CD14-positive monocyte (primary cell): ENCODE data around the gene GNAS-AS1. TPM values are rescaled to one million over a fixed set of nuclear protein-coding genes. Genes with fewer than 3 reads are reported as not detected.

Source experiments
- DNase-seq, 3 donors: peaks; one replicate each; pipeline ENCODE4 v3.0.0-alpha.2; 2011 to 2022
- H2AFZ ChIP-seq: 2 replicates; pipeline ENCODE4 v1.6.0; 2012; ENCODE audit warnings: mild to moderate bottlenecking, low read depth, low read length, inconsistent platforms; ENCODE audit not compliant: insufficient read depth, poor library complexity, severe bottlenecking
- H3K27ac ChIP-seq, 2 donors: 1 replicate in 1 of 2; 2 replicates in 1 of 2; pipeline ENCODE4 v1.5.1; 2012 to 2013; ENCODE audit warnings: low read length in 2 of 2, control low read depth in 1 of 2, inconsistent platforms in 1 of 2, low read depth in 1 of 2, mild to moderate bottlenecking in 1 of 2
- H3K27me3 ChIP-seq, 2 donors: one replicate each; pipeline versions ENCODE4 v1.6.0 to v1.6.1; 2011 to 2013; ENCODE audit warnings: low read length in 2 of 2; ENCODE audit not compliant: control insufficient read depth in 2 of 2, insufficient read depth in 2 of 2
- H3K36me3 ChIP-seq, 2 donors: replicated peaks in 1 of 2; 1 replicate in 1 of 2; 2 replicates in 1 of 2; pipeline versions ENCODE4 v1.5.1 to v1.6.1; 2012 to 2013; ENCODE audit warnings: low read length in 2 of 2, control low read depth in 1 of 2, inconsistent platforms in 1 of 2, mild to moderate bottlenecking in 1 of 2; ENCODE audit not compliant: insufficient read depth in 2 of 2, control insufficient read depth in 1 of 2
- H3K4me1 ChIP-seq, 2 donors: 1 replicate in 1 of 2; 2 replicates in 1 of 2; pipeline versions ENCODE4 v1.5.1 to v1.6.1; 2012 to 2013; ENCODE audit warnings: low read length in 2 of 2, control low read depth in 1 of 2, inconsistent platforms in 1 of 2, mild to moderate bottlenecking in 1 of 2, moderate library complexity in 1 of 2; ENCODE audit not compliant: insufficient read depth in 2 of 2, control insufficient read depth in 1 of 2
- H3K4me2 ChIP-seq: replicated peaks from 2 replicates; pipeline ENCODE3; 2012; ENCODE audit warnings: low read length, moderate library complexity, mild to moderate bottlenecking; ENCODE audit not compliant: poor library complexity, severe bottlenecking; ENCODE audit errors: extremely low read depth
- H3K4me3 ChIP-seq, 3 experiments: fragments of 200-600 bp in 1 of 3; sonication (generic) in 1 of 3; replicated peaks in 1 of 3; 1 replicate in 2 of 3; 2 replicates in 1 of 3; pipeline ENCODE4 v1.5.1; 2011 to 2013; ENCODE audit warnings: low read length in 3 of 3, mild to moderate bottlenecking in 3 of 3, control low read depth in 2 of 3, low read depth in 2 of 3, inconsistent platforms in 1 of 3, moderate library complexity in 1 of 3
- H3K79me2 ChIP-seq: 2 replicates; pipeline ENCODE4 v1.6.0; 2012; ENCODE audit warnings: mild to moderate bottlenecking, control low read depth, inconsistent platforms, low read length, moderate library complexity; ENCODE audit not compliant: insufficient read depth
- H3K9ac ChIP-seq: 2 replicates; pipeline ENCODE4 v1.6.0; 2017; ENCODE audit warnings: low read length, mild to moderate bottlenecking; ENCODE audit not compliant: insufficient read depth, poor library complexity, severe bottlenecking
- H3K9me3 ChIP-seq, 2 donors: replicated peaks in 1 of 2; 1 replicate in 1 of 2; 2 replicates in 1 of 2; pipeline versions ENCODE4 v1.5.1 to v1.6.1; 2012 to 2013; ENCODE audit warnings: low read length in 2 of 2, control low read depth in 1 of 2; ENCODE audit not compliant: control insufficient read depth in 1 of 2, insufficient read depth in 1 of 2
- H4K20me1 ChIP-seq: 2 replicates; pipeline ENCODE4 v1.6.0; 2012; ENCODE audit warnings: mild to moderate bottlenecking, low read length, control low read depth, moderate library complexity; ENCODE audit not compliant: insufficient read depth
- H3K27ac Mint-ChIP-seq, 7 donors: one replicate each; pipeline ENCODE4 v1.8.0; 2020; ENCODE audit warnings: mild to moderate bottlenecking in 7 of 7, mixed read lengths in 7 of 7, moderate library complexity in 6 of 7, inconsistent platforms in 2 of 7
- H3K27me3 Mint-ChIP-seq, 3 donors: one replicate each; pipeline ENCODE4 v1.8.0; 2021 to 2022; ENCODE audit warnings: low read depth in 3 of 3, mild to moderate bottlenecking in 3 of 3, mixed read lengths in 3 of 3, moderate library complexity in 3 of 3, inconsistent platforms in 1 of 3
- H3K36me3 Mint-ChIP-seq, 2 donors: one replicate each; pipeline ENCODE4 v1.8.0; 2020; ENCODE audit warnings: mixed read lengths in 2 of 2, inconsistent platforms in 1 of 2, mild to moderate bottlenecking in 1 of 2
- H3K4me1 Mint-ChIP-seq: one replicate; pipeline ENCODE4 v1.8.0; 2020; ENCODE audit warnings: mild to moderate bottlenecking, mixed read lengths
- H3K4me3 Mint-ChIP-seq, 2 donors: one replicate each; pipeline ENCODE4 v1.8.0; 2020; ENCODE audit warnings: mild to moderate bottlenecking in 2 of 2, mixed read lengths in 2 of 2, moderate library complexity in 1 of 2
- H3K9me3 Mint-ChIP-seq, 7 donors: one replicate each; pipeline ENCODE4 v1.8.0; 2020 to 2022; ENCODE audit warnings: mixed read lengths in 7 of 7, mild to moderate bottlenecking in 6 of 7, moderate library complexity in 6 of 7, inconsistent platforms in 2 of 7
- CTCF ChIP-seq: fragments of 200-600 bp; IDR thresholded peaks from one replicate; pipeline ENCODE4 v1.8.0; 2022; ENCODE audit warnings: antibody characterized with exemption, mild to moderate bottlenecking
- WGBS: methylation state at CpG from one replicate; pipeline ENCODE4 v1.1.5; 2013; ENCODE audit warnings: missing lambda C conversion rate; ENCODE audit not compliant: insufficient coverage; 5-methylcytosine and 5-hydroxymethylcytosine counted together
- intact Hi-C, 2 donors: fragments of 100-400 bp; cut with micrococcal nuclease; formaldehyde crosslinking; loops; one replicate each; pipeline versions ENCODE4 v1.15.0 to v1.15.1; 2023
- polyA plus RNA-seq, 3 donors: library from polyadenylated mRNA; depleted of rRNA in 1 of 3; unstranded in 2 of 3; stranded (reverse) in 1 of 3; fragments of 300-500 nt in 2 of 3; fragments of >200 nt in 1 of 3; fragmentation: Illumina TruSeq in 2 of 3; gene quantifications; 1 replicate in 2 of 3; 2 replicates in 1 of 3; pipeline ENCODE4 v1.2.3, GENCODE V29; 2012 to 2021

GNAS-AS1 gene
- polyA plus RNA-seq, 3 donors = not detected

- H3K27ac Mint-ChIP-seq = no peak overlapping the region
- no peak overlapping the region for H2AFZ ChIP-seq
- H3K27me3 Mint-ChIP-seq = peaks cover 70 to 89% (median 84%) of the 10 kb centered on the region in 3 donors
- intact Hi-C loops = loop anchor here in 1 of 2 donors (10.0 kb wide), 1 partner anchor 207 kb away; no protein-coding TSS in a partner anchor
- H3K9me3 Mint-ChIP-seq = peaks cover 10 to 47% (median 30%) of the 10 kb centered on the region in 7 donors
- H3K4me1 ChIP-seq = peaks cover 18 to 19% of the 10 kb centered on the region in 2 donors
- no peak for DNase-seq
- H3K4me3 ChIP-seq = no peak overlapping the region
- peak overlapping the region; percentile 59 to 85 for H3K4me3 Mint-ChIP-seq
- H3K4me1 Mint-ChIP-seq = peaks cover 31% of the 10 kb centered on the region
- H3K27me3 ChIP-seq = peaks cover 19 to 87% of the 10 kb centered on the region in 2 donors
- no peak overlapping the region for H3K27ac ChIP-seq
- H3K9ac ChIP-seq = no peak overlapping the region
- peaks cover 47 to 49% of the 10 kb centered on the region in 2 donors for H3K9me3 ChIP-seq
- H3K36me3 ChIP-seq = no peaks in the 10 kb centered on the region
- 51% methylated on average over 40 of the region's 41 CpGs for WGBS
- H3K36me3 Mint-ChIP-seq = peaks cover 0 to 4% of the 10 kb centered on the region in 2 donors
- H3K4me2 ChIP-seq = no peak overlapping the region
- H3K79me2 ChIP-seq = no peaks in the 10 kb centered on the region
- no peak for TF ChIP-seq CTCF
- no peaks in the 10 kb centered on the region for H4K20me1 ChIP-seq
Measured at GRCh38 chr20:58851221-58851968, 693 bp upstream of the GNAS-AS1 start.

GRCh38 chr20:58847463-58847862, 3.2 kb downstream of the GNAS-AS1 start:
- Histone ChIP-seq H3K27ac (no peak overlapping the region), H4K20me1 (no peaks in the 10 kb centered on the region), H3K4me3 (peak overlapping the region in 1 of 3 experiments; percentile 4), H2AFZ (no peak overlapping the region), H3K9me3 (peaks cover 18 to 22% of the 10 kb centered on the region in 2 donors), H3K79me2 (no peaks in the 10 kb centered on the region), H3K4me1 (peaks cover 18 to 19% of the 10 kb centered on the region in 2 donors), H3K9ac (no peak overlapping the region), H3K4me2 (peak overlapping the region; percentile 30), H3K36me3 (no peaks in the 10 kb centered on the region), H3K27me3 (peaks cover 48 to 90% of the 10 kb centered on the region in 2 donors)
- Mint-ChIP-seq H3K4me1 (peaks cover 26% of the 10 kb centered on the region), H3K9me3 (peaks cover 5 to 26% (median 17%) of the 10 kb centered on the region in 7 donors), H3K27ac (peak overlapping the region in 1 of 7 donors; percentile 30), H3K4me3 (peak overlapping the region in 1 of 2 donors; percentile 56), H3K36me3 (peaks cover 0 to 2% of the 10 kb centered on the region in 2 donors), H3K27me3 (peaks cover 76 to 89% (median 84%) of the 10 kb centered on the region in 3 donors)
- intact Hi-C loops = loop anchor here in 1 of 2 donors (5.0 kb wide), 1 partner anchor 195 kb away; the partner anchor contains the start of gene STX16
- no peak for DNase-seq
- WGBS = 0% methylated on average over 1 of the region's 2 CpGs
- no peak for TF ChIP-seq CTCF
